HCT116 (cell line): ENCODE results near the gene SLC25A53. TPM values are rescaled to one million over a fixed set of nuclear protein-coding genes. Genes with fewer than 3 reads are reported as not detected.

Experiments
- ATAC-seq: fragments of 200-7000 bp; cut with Tn5 transposase; 2 replicates; pipeline ENCODE4 v1.9.1; 2020; ENCODE audit warnings: mild to moderate bottlenecking, moderate library complexity
- BruUV-seq: library from RNA; stranded (reverse); fragments of 400-500 nt; replicated peaks from 2 replicates; lab custom pipeline; 2021; lab: Mats Ljungman, UMichigan
- CTCF ChIA-PET: fragments of 300-600 bp; sonication (Branson Sonifier 250); formaldehyde crosslinking; loops from one replicate; lab custom pipeline; 2021; ENCODE audit warnings: antibody characterized with exemption; lab: Charles Lee
- POLR2A ChIA-PET: fragments of 300-600, 350-600 bp; sonication (Branson Sonifier 250); formaldehyde crosslinking; loops from one replicate; lab custom pipeline; 2021; ENCODE audit warnings: antibody characterized with exemption; lab: Charles Lee
- RAD21 ChIA-PET, 2 experiments: fragments of 300-600 bp; sonication (Branson Sonifier 250); formaldehyde crosslinking; loops; one replicate each; lab custom pipeline; 2023; ENCODE audit warnings: low total read pairs in 2 of 2; ENCODE audit not compliant: uncharacterized antibody in 2 of 2, unreplicated experiment in 2 of 2, low non-redundant PET in 1 of 2; lab: Charles Lee
- DNase-seq: peaks from one replicate; pipeline ENCODE4 v3.0.0-alpha.2; 2010; ENCODE audit warnings: low read depth, low spot score
- H2AFZ ChIP-seq: fragments of 200-600 bp; shearing (Covaris generic), sonication (generic); 2 replicates; pipeline ENCODE4 v1.6.1; 2017; ENCODE audit warnings: low read depth, mixed run types, mixed read lengths, antibody characterized with exemption, low read length; ENCODE audit not compliant: poor library complexity, severe bottlenecking
- H3K27ac ChIP-seq: 2 replicates; pipeline ENCODE4 v1.5.1; 2012; ENCODE audit warnings: low read depth, low read length
- H3K27me3 ChIP-seq: fragments of 200-600 bp; sonication (generic); 2 replicates; pipeline ENCODE4 v1.6.1; 2016; ENCODE audit warnings: mixed run types, low read length, mixed read lengths; ENCODE audit not compliant: insufficient read depth
- H3K36me3 ChIP-seq, 2 experiments: fragments of 200-500 bp in 1 of 2; fragments of 200-600 bp in 1 of 2; sonication (Bioruptor generic) in 1 of 2; sonication (generic) in 1 of 2; 2 replicates each; pipeline versions ENCODE4 v1.5.1 to v1.6.1; 2014 to 2016; ENCODE audit warnings: low read length in 2 of 2, inconsistent platforms in 1 of 2, mixed read lengths in 1 of 2, mixed run types in 1 of 2; ENCODE audit not compliant: insufficient read depth in 2 of 2, control insufficient read depth in 1 of 2
- H3K4me1 ChIP-seq, 2 experiments: fragments of 200-600 bp in 1 of 2; sonication (generic) in 1 of 2; 2 replicates each; pipeline versions ENCODE4 v1.5.1 to v1.6.1; 2012 to 2017; ENCODE audit warnings: low read length in 2 of 2, inconsistent platforms in 1 of 2, mild to moderate bottlenecking in 1 of 2, mixed read lengths in 1 of 2, mixed run types in 1 of 2, moderate library complexity in 1 of 2; ENCODE audit not compliant: insufficient read depth in 2 of 2, control insufficient read depth in 1 of 2
- H3K4me2 ChIP-seq: fragments of 200-600 bp; sonication (generic); 2 replicates; pipeline ENCODE4 v1.6.1; 2017; ENCODE audit warnings: mixed run types, low read length, mixed read lengths
- H3K4me3 ChIP-seq, 2 experiments: fragments of 200-600 bp in 1 of 2; sonication (generic) in 1 of 2; replicated peaks in 1 of 2; 2 replicates each; pipeline ENCODE4 v1.5.1; 2011 to 2016; ENCODE audit warnings: low read length in 2 of 2, control low read depth in 1 of 2, low read depth in 1 of 2, mild to moderate bottlenecking in 1 of 2, mixed read lengths in 1 of 2, mixed run types in 1 of 2
- H3K79me2 ChIP-seq: fragments of 200-600 bp; sonication (generic); 2 replicates; pipeline ENCODE4 v1.6.1; 2017; ENCODE audit warnings: mild to moderate bottlenecking, mixed run types, low read length, moderate library complexity, mixed read lengths; ENCODE audit not compliant: insufficient read depth
- H3K9ac ChIP-seq: fragments of 200-600 bp; sonication (generic); 2 replicates; pipeline ENCODE4 v1.6.1; 2016; ENCODE audit warnings: low read length, mixed read lengths
- H3K9me2 ChIP-seq: fragments of 200-600 bp; sonication (generic), shearing (Covaris generic); 2 replicates; pipeline ENCODE4 v1.6.1; 2017; ENCODE audit warnings: mixed run types, mild to moderate bottlenecking, moderate library complexity; ENCODE audit not compliant: insufficient read depth
- H3K9me3 ChIP-seq, 2 experiments: fragments of 200-500 bp in 1 of 2; fragments of 200-600 bp in 1 of 2; sonication (Bioruptor generic) in 1 of 2; sonication (generic) in 1 of 2; 2 replicates each; pipeline ENCODE4 v1.6.1; 2014 to 2017; ENCODE audit warnings: low read length in 2 of 2, mixed read lengths in 2 of 2, inconsistent platforms in 1 of 2, low read depth in 1 of 2, mild to moderate bottlenecking in 1 of 2, mixed run types in 1 of 2, moderate library complexity in 1 of 2; ENCODE audit not compliant: control insufficient read depth in 1 of 2, insufficient read depth in 1 of 2
- H4K20me1 ChIP-seq: fragments of 200-600 bp; sonication (generic), shearing (Covaris generic); 2 replicates; pipeline ENCODE4 v1.6.1; 2017; ENCODE audit warnings: mixed run types, mild to moderate bottlenecking, moderate library complexity; ENCODE audit not compliant: insufficient read depth
- CBX3 ChIP-seq: IDR thresholded peaks from 2 replicates; pipeline ENCODE4 v1.6.1; 2012; ENCODE audit warnings: low read depth
- CEBPB ChIP-seq: IDR thresholded peaks from 2 replicates; pipeline ENCODE4 v1.6.1; 2012; ENCODE audit warnings: low read depth
- EGR1 ChIP-seq: IDR thresholded peaks from 2 replicates; pipeline ENCODE4 v1.6.1; 2012; ENCODE audit warnings: low read depth
- EZH2 ChIP-seq: fragments of 200-600 bp; sonication (generic); IDR thresholded peaks from 2 replicates; pipeline ENCODE4 v1.6.1; 2017; ENCODE audit warnings: antibody characterized with exemption, mixed run types
- FOSL1 ChIP-seq: IDR thresholded peaks from 2 replicates; pipeline ENCODE4 v1.6.1; 2012; ENCODE audit warnings: low read depth
- POLR2A ChIP-seq: IDR thresholded peaks from 2 replicates; pipeline ENCODE4 v1.7.0; 2011; ENCODE audit warnings: borderline replicate concordance; ENCODE audit not compliant: insufficient read depth, insufficient read length; ENCODE audit errors: extremely low read depth
- POLR2AphosphoS5 ChIP-seq: IDR thresholded peaks from 2 replicates; pipeline ENCODE4 v1.6.1; 2011; ENCODE audit warnings: mild to moderate bottlenecking, low read depth, low read length, moderate library complexity
- RAD21 ChIP-seq: IDR thresholded peaks from 2 replicates; pipeline ENCODE4 v1.6.1; 2012; ENCODE audit warnings: low read depth, mild to moderate bottlenecking
- YY1 ChIP-seq: IDR thresholded peaks from 2 replicates; pipeline ENCODE4 v1.6.1; 2011; ENCODE audit warnings: low read length, low read depth, moderate library complexity, mild to moderate bottlenecking; ENCODE audit not compliant: insufficient replicate concordance; ENCODE audit errors: extremely low read depth
- ZNF274 ChIP-seq: fragments of 200-500 bp; sonication (Bioruptor generic); IDR thresholded peaks from 2 replicates; pipeline ENCODE4 v1.6.1; 2014; ENCODE audit warnings: mild to moderate bottlenecking, low read depth, low read length, inconsistent platforms
- intact Hi-C: fragments of 100-400 bp; cut with micrococcal nuclease; formaldehyde crosslinking; loops from 2 replicates; pipeline ENCODE4 v1.10.0; 2022
- total RNA-seq: library from RNA; stranded (reverse); gene quantifications from one replicate; pipeline ENCODE4 v1.2.1, GENCODE V29; 2021; ENCODE audit not compliant: unreplicated experiment
- TF ChIP-seq, protein P1 (sequence below): IDR thresholded peaks from 2 replicates; pipeline ENCODE4 v1.6.1; 2011; ENCODE audit warnings: mild to moderate bottlenecking, low read length, moderate library complexity; ENCODE audit not compliant: insufficient replicate concordance; ENCODE audit errors: extremely low read depth
- TF ChIP-seq, protein P2 (sequence below), 3 experiments: fragments of 200-600 bp in 1 of 3; sonication (generic) in 1 of 3; IDR thresholded peaks in 2 of 3; conservative IDR thresholded peaks in 1 of 3; 2 replicates each; pipeline ENCODE4 v1.5.1; 2012 to 2017; ENCODE audit warnings: low read depth in 2 of 3, low read length in 2 of 3, antibody characterized with exemption in 1 of 3, borderline replicate concordance in 1 of 3, control low read depth in 1 of 3, mild to moderate bottlenecking in 1 of 3, mixed read lengths in 1 of 3, mixed run types in 1 of 3, moderate library complexity in 1 of 3; ENCODE audit not compliant: insufficient read depth in 1 of 3

Gene SLC25A53
- total RNA-seq, 1 experiment from 2014 or later: 3.4 TPM

DNA sequence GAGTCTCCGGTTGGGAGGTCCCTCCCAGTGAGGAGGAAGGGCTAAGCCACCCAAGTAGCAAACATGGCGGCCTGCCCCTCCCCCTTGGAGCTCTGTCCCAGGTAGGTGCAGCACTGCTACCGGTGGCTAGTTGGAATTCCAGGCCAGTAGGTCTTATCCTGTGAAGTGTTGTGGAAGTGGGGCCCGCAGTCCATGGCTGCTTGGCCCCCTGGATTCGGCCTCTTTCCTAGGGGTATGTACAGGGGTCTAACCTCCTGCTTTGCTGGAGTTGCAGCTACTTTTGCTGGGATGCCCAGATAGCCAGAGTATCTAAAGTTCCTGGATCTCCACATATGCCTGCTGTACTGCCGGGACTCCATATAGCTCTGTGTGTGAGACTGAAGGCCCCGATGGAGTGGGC, 70.9 kb downstream of the SLC25A53 start (continued):
- TF ChIP-seq, protein P1, sequence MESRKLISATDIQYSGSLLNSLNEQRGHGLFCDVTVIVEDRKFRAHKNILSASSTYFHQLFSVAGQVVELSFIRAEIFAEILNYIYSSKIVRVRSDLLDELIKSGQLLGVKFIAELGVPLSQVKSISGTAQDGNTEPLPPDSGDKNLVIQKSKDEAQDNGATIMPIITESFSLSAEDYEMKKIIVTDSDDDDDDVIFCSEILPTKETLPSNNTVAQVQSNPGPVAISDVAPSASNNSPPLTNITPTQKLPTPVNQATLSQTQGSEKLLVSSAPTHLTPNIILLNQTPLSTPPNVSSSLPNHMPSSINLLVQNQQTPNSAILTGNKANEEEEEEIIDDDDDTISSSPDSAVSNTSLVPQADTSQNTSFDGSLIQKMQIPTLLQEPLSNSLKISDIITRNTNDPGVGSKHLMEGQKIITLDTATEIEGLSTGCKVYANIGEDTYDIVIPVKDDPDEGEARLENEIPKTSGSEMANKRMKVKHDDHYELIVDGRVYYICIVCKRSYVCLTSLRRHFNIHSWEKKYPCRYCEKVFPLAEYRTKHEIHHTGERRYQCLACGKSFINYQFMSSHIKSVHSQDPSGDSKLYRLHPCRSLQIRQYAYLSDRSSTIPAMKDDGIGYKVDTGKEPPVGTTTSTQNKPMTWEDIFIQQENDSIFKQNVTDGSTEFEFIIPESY: no peak
- TF ChIP-seq EZH2 (no peak), EGR1 (no peak), POLR2AphosphoS5 (no peak), RAD21 (no peak), FOSL1 (no peak), POLR2A (no peak)
- TF ChIP-seq, protein P2, sequence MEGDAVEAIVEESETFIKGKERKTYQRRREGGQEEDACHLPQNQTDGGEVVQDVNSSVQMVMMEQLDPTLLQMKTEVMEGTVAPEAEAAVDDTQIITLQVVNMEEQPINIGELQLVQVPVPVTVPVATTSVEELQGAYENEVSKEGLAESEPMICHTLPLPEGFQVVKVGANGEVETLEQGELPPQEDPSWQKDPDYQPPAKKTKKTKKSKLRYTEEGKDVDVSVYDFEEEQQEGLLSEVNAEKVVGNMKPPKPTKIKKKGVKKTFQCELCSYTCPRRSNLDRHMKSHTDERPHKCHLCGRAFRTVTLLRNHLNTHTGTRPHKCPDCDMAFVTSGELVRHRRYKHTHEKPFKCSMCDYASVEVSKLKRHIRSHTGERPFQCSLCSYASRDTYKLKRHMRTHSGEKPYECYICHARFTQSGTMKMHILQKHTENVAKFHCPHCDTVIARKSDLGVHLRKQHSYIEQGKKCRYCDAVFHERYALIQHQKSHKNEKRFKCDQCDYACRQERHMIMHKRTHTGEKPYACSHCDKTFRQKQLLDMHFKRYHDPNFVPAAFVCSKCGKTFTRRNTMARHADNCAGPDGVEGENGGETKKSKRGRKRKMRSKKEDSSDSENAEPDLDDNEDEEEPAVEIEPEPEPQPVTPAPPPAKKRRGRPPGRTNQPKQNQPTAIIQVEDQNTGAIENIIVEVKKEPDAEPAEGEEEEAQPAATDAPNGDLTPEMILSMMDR (IDR thresholded peaks at IDR 0.05 in 2 of 3, conservative IDR thresholded peaks at IDR 0.05 in 1 of 3; ENCODE audit: borderline replicate concordance in 1 of 3, insufficient read depth in 1 of 3, low read depth in 2 of 3, low read length in 2 of 3): no peak
- TF ChIP-seq, all 23 proteins: peak for 0

DNA sequence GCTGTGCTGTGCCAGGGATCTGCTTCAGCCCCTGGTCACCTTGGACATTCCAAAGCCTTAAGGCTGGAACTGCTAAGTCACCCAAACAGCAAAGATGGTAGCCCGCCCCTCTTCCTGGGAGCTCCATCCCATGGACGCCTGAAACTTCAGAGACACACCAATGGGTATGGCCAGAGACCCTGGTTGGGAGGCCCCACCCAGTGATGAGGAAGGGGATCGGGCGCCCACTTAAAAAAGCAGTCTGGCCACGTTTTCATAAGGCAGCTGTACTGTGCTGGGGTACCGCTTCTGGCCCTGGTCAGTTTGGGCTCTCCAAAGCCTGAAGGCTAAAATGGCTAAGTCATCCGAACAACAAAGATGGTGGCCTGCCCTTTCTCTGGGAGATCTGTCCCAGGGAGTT, 71.3 kb downstream of the SLC25A53 start:
- Histone ChIP-seq H4K20me1 (no peaks in the 10 kb centered on the region), H3K27me3 (0 out of 2 replicates have a peak, but pooled peaks cover 6% of the 10 kb centered on the region), H3K4me1 (no peaks in the 10 kb centered on the region), H3K9ac (no peak overlapping the region), H2AFZ (no peak overlapping the region), H3K9me2 (no peaks in the 10 kb centered on the region), H3K36me3 (no peaks in the 10 kb centered on the region), H3K9me3 (no peaks in the 10 kb centered on the region), H3K4me3 (no peak overlapping the region), H3K27ac (no peak overlapping the region), H3K4me2 (no peak overlapping the region), H3K79me2 (no peaks in the 10 kb centered on the region)
- ATAC-seq (no peak), DNase-seq (no peak)
- POLR2A ChIA-PET: no interaction called here
- BruUV-seq: no TSS peak
- CTCF ChIA-PET: no interaction called here
- intact Hi-C loops: no loop called here
- RAD21 ChIA-PET: no interaction called here
- TF ChIP-seq, protein P1: no peak
- no peak for TF ChIP-seq EZH2
- TF ChIP-seq EGR1: no peak
- TF ChIP-seq, protein P2 (IDR thresholded peaks at IDR 0.05 in 2 of 3, conservative IDR thresholded peaks at IDR 0.05 in 1 of 3; ENCODE audit: borderline replicate concordance in 1 of 3, insufficient read depth in 1 of 3, low read depth in 2 of 3, low read length in 2 of 3): no peak
- TF ChIP-seq RAD21: no peak
- no peak for TF ChIP-seq CBX3
- no peak for TF ChIP-seq CEBPB
- TF ChIP-seq POLR2AphosphoS5: no peak
- no peak for TF ChIP-seq ZNF274
- TF ChIP-seq YY1: no peak
